ENCODE data around the gene S100G.
"Not testable (repeated sequence)": the region's sequence is repeated elsewhere in the genome, so short reads cannot be mapped to it uniquely, and the experiment has no call there.

Gene S100G

GRCh38 chrX:16649858-16650257 lies at the start of gene S100G:
Gene S100G, plus strand, starts transcription at chrX:16650158. Its CDS starts 849 bp downstream, at chrX:16651007.
- H3K36me3 ChIP-seq (ENCODE audit: insufficient read depth, insufficient read length, low read length) = peaks cover 18% of the 10 kb centered on the region
- TF ChIP-seq SUZ12 (IDR thresholded peaks at IDR 0.05; ENCODE audit: extremely low read depth, insufficient read depth, insufficient read length) (no peak), ZNF274 (IDR thresholded peaks at IDR 0.05; ENCODE audit: low read depth, low read length) (no peak), YY1 (IDR thresholded peaks at IDR 0.05; ENCODE audit: insufficient read depth, insufficient read length) (no peak)
- H3K4me3 ChIP-seq (ENCODE audit: insufficient read length, low read depth) = no peak within 1 kb of the TSS
- H3K27me3 ChIP-seq (ENCODE audit: insufficient read depth, insufficient read length) = no peaks in the 10 kb centered on the region
- H3K9ac ChIP-seq (ENCODE audit: insufficient read length, low read depth) = no peak within 1 kb of the TSS
- H3K9me3 ChIP-seq (ENCODE audit: insufficient read depth, low read length) = no peaks in the 10 kb centered on the region
- no peaks in the 10 kb centered on the region for H3K4me1 ChIP-seq (ENCODE audit: insufficient read depth, insufficient read length)
- DNase-seq (ENCODE audit: low read depth, low spot score) = no peak

- H3K9me3 ChIP-seq (ENCODE audit: insufficient read depth, low read length) = no peaks in the 10 kb centered on the region
- TF ChIP-seq ZNF274 (IDR thresholded peaks at IDR 0.05; ENCODE audit: low read depth, low read length) = no peak
- no peak for TF ChIP-seq SUZ12 (IDR thresholded peaks at IDR 0.05; ENCODE audit: extremely low read depth, insufficient read depth, insufficient read length)
- no peak for TF ChIP-seq YY1 (IDR thresholded peaks at IDR 0.05; ENCODE audit: insufficient read depth, insufficient read length)
- no peaks in the 10 kb centered on the region for H3K4me1 ChIP-seq (ENCODE audit: insufficient read depth, insufficient read length)
- DNase-seq (ENCODE audit: low read depth, low spot score) = no peak
- no peaks in the 10 kb centered on the region for H3K27me3 ChIP-seq (ENCODE audit: insufficient read depth, insufficient read length)
- peaks cover 16% of the 10 kb centered on the region for H3K36me3 ChIP-seq (ENCODE audit: insufficient read depth, insufficient read length, low read length)
- H3K4me3 ChIP-seq (ENCODE audit: insufficient read length, low read depth) = no peak overlapping the region
- no peak overlapping the region for H3K9ac ChIP-seq (ENCODE audit: insufficient read length, low read depth)
These were observed 48.1 kb upstream of the S100G start for GRCh38 chrX:16601885-16602284.

- not testable (repeated sequence) for H3K4me1 ChIP-seq (ENCODE audit: insufficient read depth, insufficient read length); H3K27me3 ChIP-seq (ENCODE audit: insufficient read depth, insufficient read length); H3K9ac ChIP-seq (ENCODE audit: insufficient read length, low read depth); DNase-seq (ENCODE audit: low read depth, low spot score); H3K9me3 ChIP-seq (ENCODE audit: insufficient read depth, low read length); H3K4me3 ChIP-seq (ENCODE audit: insufficient read length, low read depth)
- peaks cover 22% of the 10 kb centered on the region for H3K36me3 ChIP-seq (ENCODE audit: insufficient read depth, insufficient read length, low read length)
These were observed 46.7 kb upstream of the S100G start for GRCh38 chrX:16603235-16603634.

GRCh38 chrX:16603822-16604221 lies 46.1 kb upstream of the S100G start:
- no peak for DNase-seq (ENCODE audit: low read depth, low spot score)
- Histone ChIP-seq H3K36me3 (ENCODE audit: insufficient read depth, insufficient read length, low read length) (peaks cover 22% of the 10 kb centered on the region), H3K9me3 (ENCODE audit: insufficient read depth, low read length) (no peaks in the 10 kb centered on the region), H3K4me1 (ENCODE audit: insufficient read depth, insufficient read length) (no peaks in the 10 kb centered on the region), H3K9ac (ENCODE audit: insufficient read length, low read depth) (no peak overlapping the region), H3K27me3 (ENCODE audit: insufficient read depth, insufficient read length) (no peaks in the 10 kb centered on the region), H3K4me3 (ENCODE audit: insufficient read length, low read depth) (no peak overlapping the region)
- TF ChIP-seq SUZ12 (IDR thresholded peaks at IDR 0.05; ENCODE audit: extremely low read depth, insufficient read depth, insufficient read length) (no peak), YY1 (IDR thresholded peaks at IDR 0.05; ENCODE audit: insufficient read depth, insufficient read length) (no peak), ZNF274 (IDR thresholded peaks at IDR 0.05; ENCODE audit: low read depth, low read length) (no peak)

- H3K36me3 ChIP-seq (ENCODE audit: insufficient read depth, insufficient read length, low read length) = peaks cover 22% of the 10 kb centered on the region
- no peak for DNase-seq (ENCODE audit: low read depth, low spot score)
- H3K9me3 ChIP-seq (ENCODE audit: insufficient read depth, low read length) = no peaks in the 10 kb centered on the region
- TF ChIP-seq YY1 (IDR thresholded peaks at IDR 0.05; ENCODE audit: insufficient read depth, insufficient read length) (no peak), ZNF274 (IDR thresholded peaks at IDR 0.05; ENCODE audit: low read depth, low read length) (no peak), SUZ12 (IDR thresholded peaks at IDR 0.05; ENCODE audit: extremely low read depth, insufficient read depth, insufficient read length) (no peak)
- H3K27me3 ChIP-seq (ENCODE audit: insufficient read depth, insufficient read length) = no peaks in the 10 kb centered on the region
- no peak overlapping the region for H3K4me3 ChIP-seq (ENCODE audit: insufficient read length, low read depth)
- H3K9ac ChIP-seq (ENCODE audit: insufficient read length, low read depth) = no peak overlapping the region
- H3K4me1 ChIP-seq (ENCODE audit: insufficient read depth, insufficient read length) = no peaks in the 10 kb centered on the region
These were observed 45.6 kb upstream of the S100G start for GRCh38 chrX:16604337-16604736.

- Histone ChIP-seq H3K4me1 (ENCODE audit: insufficient read depth, insufficient read length) (no peaks in the 10 kb centered on the region), H3K36me3 (ENCODE audit: insufficient read depth, insufficient read length, low read length) (peaks cover 19% of the 10 kb centered on the region), H3K9me3 (ENCODE audit: insufficient read depth, low read length) (no peaks in the 10 kb centered on the region; the same call in 1 of the 2 replicates), H3K9ac (ENCODE audit: insufficient read length, low read depth) (no peak overlapping the region), H3K27me3 (ENCODE audit: insufficient read depth, insufficient read length) (no peaks in the 10 kb centered on the region), H3K4me3 (ENCODE audit: insufficient read length, low read depth) (no peak overlapping the region)
- no peak for DNase-seq (ENCODE audit: low read depth, low spot score)
- TF ChIP-seq SUZ12 (IDR thresholded peaks at IDR 0.05; ENCODE audit: extremely low read depth, insufficient read depth, insufficient read length) (no peak), YY1 (IDR thresholded peaks at IDR 0.05; ENCODE audit: insufficient read depth, insufficient read length) (no peak), ZNF274 (IDR thresholded peaks at IDR 0.05; ENCODE audit: low read depth, low read length) (no peak)
These were observed 43.7 kb upstream of the S100G start for GRCh38 chrX:16606142-16606720.

GRCh38 chrX:16610121-16610621 lies 39.8 kb upstream of the S100G start:
- Histone ChIP-seq H3K36me3 (ENCODE audit: insufficient read depth, insufficient read length, low read length) (peaks cover 22% of the 10 kb centered on the region), H3K4me1 (ENCODE audit: insufficient read depth, insufficient read length) (no peaks in the 10 kb centered on the region), H3K4me3 (ENCODE audit: insufficient read length, low read depth) (no peak overlapping the region), H3K27me3 (ENCODE audit: insufficient read depth, insufficient read length) (no peaks in the 10 kb centered on the region), H3K9ac (ENCODE audit: insufficient read length, low read depth) (no peak overlapping the region), H3K9me3 (ENCODE audit: insufficient read depth, low read length) (no peaks in the 10 kb centered on the region; the same call in 1 of the 2 replicates)
- no peak for DNase-seq (ENCODE audit: low read depth, low spot score)
- no peak for TF ChIP-seq SUZ12 (IDR thresholded peaks at IDR 0.05; ENCODE audit: extremely low read depth, insufficient read depth, insufficient read length)
- no peak for TF ChIP-seq ZNF274 (IDR thresholded peaks at IDR 0.05; ENCODE audit: low read depth, low read length)
- TF ChIP-seq YY1 (IDR thresholded peaks at IDR 0.05; ENCODE audit: insufficient read depth, insufficient read length) = no peak

- not testable (repeated sequence) for H3K4me1 ChIP-seq (ENCODE audit: insufficient read depth, insufficient read length); H3K9me3 ChIP-seq (ENCODE audit: insufficient read depth, low read length); H3K4me3 ChIP-seq (ENCODE audit: insufficient read length, low read depth); DNase-seq (ENCODE audit: low read depth, low spot score); H3K9ac ChIP-seq (ENCODE audit: insufficient read length, low read depth); H3K27me3 ChIP-seq (ENCODE audit: insufficient read depth, insufficient read length)
- peaks cover 27% of the 10 kb centered on the region for H3K36me3 ChIP-seq (ENCODE audit: insufficient read depth, insufficient read length, low read length)
These were observed 39.3 kb upstream of the S100G start for GRCh38 chrX:16610654-16611053.

Data from NT2/D1 (cell line).